ENCODE data around the gene BBS2. TPM values are rescaled to one million over a fixed set of nuclear protein-coding genes. Genes with fewer than 3 reads are reported as not detected.

The BBS2 gene
- total and polyA plus RNA-seq, 4 donors = 7.1 to 13.8 (median 11.1) TPM

DNA sequence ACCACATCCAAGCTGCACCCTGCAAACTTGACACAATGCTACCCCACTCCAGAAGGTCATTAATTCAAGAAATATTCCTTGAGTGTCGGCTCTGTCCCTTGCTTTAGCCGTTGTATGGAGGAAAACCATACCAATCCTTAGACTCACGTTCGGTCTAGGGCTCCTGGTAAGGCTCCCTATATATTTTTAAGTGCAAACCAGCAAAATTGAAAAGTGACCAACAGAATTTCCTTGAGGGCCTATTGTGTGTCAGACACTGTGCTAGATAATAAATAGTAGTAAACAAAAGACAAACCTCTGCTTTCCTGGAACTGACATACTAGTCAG lies 390 bp upstream of the BBS2 start:
- H3K9me3 ChIP-seq (ENCODE audit: control insufficient read depth in 4 of 4, low read length in 3 of 4) = no peaks in the 10 kb centered on the region
- no peak for DNase-seq (ENCODE audit: low spot score)
- peak overlapping the region; percentile 84 to 99 (median 92) for H3K4me3 ChIP-seq (ENCODE audit: low read depth in 1 of 3, low read length in 3 of 3)
- peak overlapping the region; percentile 83 to 94 for H3K27ac ChIP-seq (ENCODE audit: low read depth in 1 of 2, low read length in 2 of 2)
- TF ChIP-seq FOXA1 (IDR thresholded peaks at IDR 0.05) (no peak), CTCF (IDR thresholded peaks at IDR 0.05; ENCODE audit: low read depth, low read length, missing input control) (no peak), SP1 (IDR thresholded peaks at IDR 0.05) (no peak), HNF4G (IDR thresholded peaks at IDR 0.05) (no peak), RAD21 (IDR thresholded peaks at IDR 0.05) (no peak), YY1 (IDR thresholded peaks at IDR 0.05) (no peak), GABPA (IDR thresholded peaks at IDR 0.05 in 1 of 2, conservative IDR thresholded peaks at IDR 0.05 in 1 of 2) (no peak)
- TF ChIP-seq, protein P1, sequence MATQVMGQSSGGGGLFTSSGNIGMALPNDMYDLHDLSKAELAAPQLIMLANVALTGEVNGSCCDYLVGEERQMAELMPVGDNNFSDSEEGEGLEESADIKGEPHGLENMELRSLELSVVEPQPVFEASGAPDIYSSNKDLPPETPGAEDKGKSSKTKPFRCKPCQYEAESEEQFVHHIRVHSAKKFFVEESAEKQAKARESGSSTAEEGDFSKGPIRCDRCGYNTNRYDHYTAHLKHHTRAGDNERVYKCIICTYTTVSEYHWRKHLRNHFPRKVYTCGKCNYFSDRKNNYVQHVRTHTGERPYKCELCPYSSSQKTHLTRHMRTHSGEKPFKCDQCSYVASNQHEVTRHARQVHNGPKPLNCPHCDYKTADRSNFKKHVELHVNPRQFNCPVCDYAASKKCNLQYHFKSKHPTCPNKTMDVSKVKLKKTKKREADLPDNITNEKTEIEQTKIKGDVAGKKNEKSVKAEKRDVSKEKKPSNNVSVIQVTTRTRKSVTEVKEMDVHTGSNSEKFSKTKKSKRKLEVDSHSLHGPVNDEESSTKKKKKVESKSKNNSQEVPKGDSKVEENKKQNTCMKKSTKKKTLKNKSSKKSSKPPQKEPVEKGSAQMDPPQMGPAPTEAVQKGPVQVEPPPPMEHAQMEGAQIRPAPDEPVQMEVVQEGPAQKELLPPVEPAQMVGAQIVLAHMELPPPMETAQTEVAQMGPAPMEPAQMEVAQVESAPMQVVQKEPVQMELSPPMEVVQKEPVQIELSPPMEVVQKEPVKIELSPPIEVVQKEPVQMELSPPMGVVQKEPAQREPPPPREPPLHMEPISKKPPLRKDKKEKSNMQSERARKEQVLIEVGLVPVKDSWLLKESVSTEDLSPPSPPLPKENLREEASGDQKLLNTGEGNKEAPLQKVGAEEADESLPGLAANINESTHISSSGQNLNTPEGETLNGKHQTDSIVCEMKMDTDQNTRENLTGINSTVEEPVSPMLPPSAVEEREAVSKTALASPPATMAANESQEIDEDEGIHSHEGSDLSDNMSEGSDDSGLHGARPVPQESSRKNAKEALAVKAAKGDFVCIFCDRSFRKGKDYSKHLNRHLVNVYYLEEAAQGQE (IDR thresholded peaks at IDR 0.05) = no peak
- peak overlapping the region; percentile 39 to 47 for H3K9ac ChIP-seq (ENCODE audit: low read depth in 1 of 2, low read length in 2 of 2)
- H3K4me1 ChIP-seq (ENCODE audit: control insufficient read depth in 4 of 4, insufficient read depth in 4 of 4, low read length in 3 of 4) = peaks cover 5 to 13% (median 8%) of the 10 kb centered on the region in 4 donors
- 28% methylated on average over 4 of the region's 4 CpGs for WGBS
- H3K36me3 ChIP-seq (ENCODE audit: control insufficient read depth in 4 of 4, insufficient read depth in 3 of 4, low read depth in 1 of 4, low read length in 3 of 4) = no peaks in the 10 kb centered on the region
- no peaks in the 10 kb centered on the region for H3K27me3 ChIP-seq (ENCODE audit: control insufficient read depth in 4 of 4, insufficient read depth in 4 of 4, low read length in 3 of 4)

DNA sequence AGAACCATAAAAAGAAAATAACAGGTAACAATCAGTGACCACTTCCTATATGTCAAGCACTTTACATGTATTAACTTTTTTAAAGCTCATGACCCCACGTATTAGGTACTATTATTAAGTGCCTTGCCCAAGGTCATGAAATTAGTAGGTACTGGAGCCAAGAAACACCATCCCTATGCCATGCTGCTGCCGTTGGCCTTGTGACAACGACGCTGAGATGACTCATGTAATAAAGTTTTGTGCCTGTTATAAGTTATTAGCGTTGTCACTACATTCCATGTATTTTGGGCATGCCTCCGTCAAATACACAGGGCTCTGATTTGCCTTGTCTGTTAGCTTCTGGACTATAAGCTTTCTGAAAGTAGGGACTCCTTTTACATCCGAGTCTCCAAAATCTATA lies 1.4 kb downstream of the BBS2 start:
- Histone ChIP-seq H3K36me3 (ENCODE audit: control insufficient read depth in 4 of 4, insufficient read depth in 3 of 4, low read depth in 1 of 4, low read length in 3 of 4) (no peaks in the 10 kb centered on the region), H3K27ac (ENCODE audit: low read depth in 1 of 2, low read length in 2 of 2) (no peak overlapping the region), H3K4me1 (ENCODE audit: control insufficient read depth in 4 of 4, insufficient read depth in 4 of 4, low read length in 3 of 4) (peaks cover 5 to 13% (median 8%) of the 10 kb centered on the region in 4 donors), H3K9ac (ENCODE audit: low read depth in 1 of 2, low read length in 2 of 2) (no peak overlapping the region), H3K27me3 (ENCODE audit: control insufficient read depth in 4 of 4, insufficient read depth in 4 of 4, low read length in 3 of 4) (no peaks in the 10 kb centered on the region), H3K4me3 (ENCODE audit: low read depth in 1 of 3, low read length in 3 of 3) (no peak overlapping the region), H3K9me3 (ENCODE audit: control insufficient read depth in 4 of 4, low read length in 3 of 4) (no peaks in the 10 kb centered on the region)
- DNase-seq (ENCODE audit: low spot score) = no peak
- WGBS = 87% methylated on average over 7 of the region's 7 CpGs
- TF ChIP-seq HNF4A (conservative IDR thresholded peaks at IDR 0.05) (no peak), FOXA1 (IDR thresholded peaks at IDR 0.05) (no peak), NR2F2 (IDR thresholded peaks at IDR 0.05) (no peak), EGR1 (IDR thresholded peaks at IDR 0.05; ENCODE audit: low read depth in 2 of 2) (no peak), TAF1 (conservative IDR thresholded peaks at IDR 0.05) (no peak), CTCF (IDR thresholded peaks at IDR 0.05; ENCODE audit: low read depth, low read length, missing input control) (no peak), ZBTB33 (IDR thresholded peaks at IDR 0.05) (no peak), FOXA2 (IDR thresholded peaks at IDR 0.05) (no peak), JUND (IDR thresholded peaks at IDR 0.05) (no peak)
- TF ChIP-seq, protein P2, sequence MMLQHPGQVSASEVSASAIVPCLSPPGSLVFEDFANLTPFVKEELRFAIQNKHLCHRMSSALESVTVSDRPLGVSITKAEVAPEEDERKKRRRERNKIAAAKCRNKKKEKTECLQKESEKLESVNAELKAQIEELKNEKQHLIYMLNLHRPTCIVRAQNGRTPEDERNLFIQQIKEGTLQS (IDR thresholded peaks at IDR 0.05) = no peak

Measured in liver (tissue), 9 donors.